T-cell (primary cell): ENCODE measurements around the gene OR2Y1. TPM values are rescaled to one million over a fixed set of nuclear protein-coding genes. Genes with fewer than 3 reads are reported as not detected.

Source experiments
- ATAC-seq, 4 experiments: fragments of 200-7000 bp in 3 of 4; fragments of 150-1000 bp in 1 of 4; cut with Tn5 transposase; replicated peaks in 1 of 4; 1 replicate in 3 of 4; 2 replicates in 1 of 4; pipeline ENCODE4 v1.10.0; 2021; ENCODE audit warnings: moderate library complexity in 3 of 4, mild to moderate bottlenecking in 2 of 4, moderate number of reproducible peaks in 1 of 4
- CTCF ChIA-PET, 2 donors: fragments of 300-600 bp; sonication (Branson Sonifier 250); formaldehyde crosslinking; loops; one replicate each; lab custom pipeline; 2022; ENCODE audit warnings: antibody characterized with exemption in 2 of 2; lab: Charles Lee
- POLR2A ChIA-PET, 2 donors: fragments of 300-600 bp; sonication (Branson Sonifier 250); formaldehyde crosslinking; loops; one replicate each; lab custom pipeline; 2022; ENCODE audit warnings: antibody characterized with exemption in 2 of 2; lab: Charles Lee
- DNase-seq, 35 experiments: peaks; one replicate each; pipeline versions ENCODE4 v3.0.0 to v3.0.0-alpha.2; 2013 to 2023
- H3K27ac ChIP-seq: one replicate; pipeline ENCODE4 v1.5.1; 2013; ENCODE audit warnings: low read length
- H3K27me3 ChIP-seq, 2 experiments: replicated peaks in 1 of 2; 1 replicate in 1 of 2; 2 replicates in 1 of 2; pipeline versions ENCODE4 v1.6.1 to v1.7.0; 2013; ENCODE audit warnings: low read length in 1 of 2, mixed read lengths in 1 of 2; ENCODE audit not compliant: control insufficient read depth in 2 of 2, insufficient read depth in 2 of 2; ENCODE audit errors: extremely low read depth in 1 of 2
- H3K36me3 ChIP-seq, 2 donors: 1 replicate in 1 of 2; 2 replicates in 1 of 2; pipeline versions ENCODE4 v1.6.1 to v1.7.0; 2013; ENCODE audit warnings: low read length in 1 of 2; ENCODE audit not compliant: control insufficient read depth in 2 of 2, insufficient read depth in 1 of 2; ENCODE audit errors: extremely low read depth in 1 of 2
- H3K4me1 ChIP-seq, 2 experiments: 1 replicate in 1 of 2; 2 replicates in 1 of 2; pipeline versions ENCODE4 v1.6.1 to v1.7.0; 2013; ENCODE audit warnings: low read length in 2 of 2, mixed read lengths in 1 of 2; ENCODE audit not compliant: insufficient read depth in 2 of 2, control insufficient read depth in 1 of 2; ENCODE audit errors: extremely low read depth in 1 of 2
- H3K4me3 ChIP-seq, 2 donors: 1 replicate in 1 of 2; 2 replicates in 1 of 2; pipeline versions ENCODE4 v1.5.1 to v1.7.0; 2013; ENCODE audit warnings: mild to moderate bottlenecking in 2 of 2, low read length in 1 of 2, moderate library complexity in 1 of 2; ENCODE audit not compliant: control insufficient read depth in 1 of 2; ENCODE audit errors: extremely low read depth in 1 of 2
- H3K9me3 ChIP-seq: 2 replicates; pipeline ENCODE4 v1.7.0; 2013
- H3K27ac Mint-ChIP-seq, 2 donors: one replicate each; pipeline ENCODE4 v1.8.0; 2020 to 2021; ENCODE audit warnings: mild to moderate bottlenecking in 2 of 2, mixed read lengths in 2 of 2
- H3K27me3 Mint-ChIP-seq, 2 donors: one replicate each; pipeline ENCODE4 v1.8.0; 2021 to 2022; ENCODE audit warnings: mixed read lengths in 2 of 2
- H3K36me3 Mint-ChIP-seq: one replicate; pipeline ENCODE4 v1.8.0; 2021; ENCODE audit warnings: mixed read lengths
- H3K4me1 Mint-ChIP-seq, 3 donors: one replicate each; pipeline ENCODE4 v1.8.0; 2020 to 2022; ENCODE audit warnings: mixed read lengths in 3 of 3, mild to moderate bottlenecking in 1 of 3
- H3K4me3 Mint-ChIP-seq, 3 donors: one replicate each; pipeline ENCODE4 v1.8.0; 2020 to 2022; ENCODE audit warnings: mild to moderate bottlenecking in 3 of 3, mixed read lengths in 3 of 3, moderate library complexity in 3 of 3
- H3K9me3 Mint-ChIP-seq, 3 donors: one replicate each; pipeline ENCODE4 v1.8.0; 2020 to 2022; ENCODE audit warnings: mixed read lengths in 3 of 3
- WGBS: methylation state at CpG from one replicate; pipeline ENCODE4 v1.1.5; 2013; ENCODE audit warnings: missing lambda C conversion rate; ENCODE audit not compliant: insufficient coverage; 5-methylcytosine and 5-hydroxymethylcytosine counted together
- total RNA-seq, 35 experiments: library from RNA in 6 of 35; stranded (reverse) in 6 of 35; fragments of 120-200 nt in 1 of 35; gene quantifications; one replicate each; pipeline versions ENCODE4 v1.2.1 to v1.2.4 and lab custom pipeline; 2013 to 2026

Gene OR2Y1
- total RNA-seq, 5 donors from 2014 or later (not counting 1 experiment from before 2014, with no cell fraction given) = not detected

- H3K36me3 Mint-ChIP-seq = peaks cover 4% of the 10 kb centered on the region
- peaks cover 43 to 53% of the 10 kb centered on the region in 2 experiments for H3K4me1 ChIP-seq
- no peak overlapping the region for H3K4me3 ChIP-seq
- H3K27me3 Mint-ChIP-seq = peaks cover 0 to 14% of the 10 kb centered on the region in 2 donors
- peak overlapping the region in 1 of 3 donors; percentile 71 for H3K4me3 Mint-ChIP-seq
- DNase-seq = no peak
- ChIA-PET POLR2A (no interaction called here), CTCF (no interaction called here)
- peak overlapping the region; percentile 67 for H3K27ac ChIP-seq
- ATAC-seq = no peak
- H3K9me3 ChIP-seq = no peaks in the 10 kb centered on the region
- no peaks in the 10 kb centered on the region for H3K9me3 Mint-ChIP-seq
- H3K27ac Mint-ChIP-seq = peak overlapping the region; percentile 98 to 99
- H3K27me3 ChIP-seq = peaks cover 0 to 7% of the 10 kb centered on the region in 2 experiments
- peaks cover 63 to 73% (median 64%) of the 10 kb centered on the region in 3 donors for H3K4me1 Mint-ChIP-seq
- WGBS = 83% methylated on average over 2 of the region's 6 CpGs
- no peaks in the 10 kb centered on the region for H3K36me3 ChIP-seq
Observed at GRCh38 chr5:180690562-180690961, 49.3 kb downstream of the OR2Y1 start.

- peak overlapping the region; percentile 15 to 34 for H3K4me3 ChIP-seq
- Mint-ChIP-seq H3K27ac (peak overlapping the region; percentile 98 to 99), H3K27me3 (peaks cover 0 to 14% of the 10 kb centered on the region in 2 donors), H3K9me3 (no peaks in the 10 kb centered on the region), H3K4me1 (peaks cover 69 to 79% (median 69%) of the 10 kb centered on the region in 3 donors), H3K4me3 (peak overlapping the region; percentile 47 to 71 (median 54)), H3K36me3 (peaks cover 4% of the 10 kb centered on the region)
- H3K36me3 ChIP-seq = no peaks in the 10 kb centered on the region
- WGBS = no CpG with 5 or more reads among the region's 7 CpGs
- ChIA-PET POLR2A (no interaction called here), CTCF (no interaction called here)
- H3K9me3 ChIP-seq = no peaks in the 10 kb centered on the region
- peaks cover 0 to 7% of the 10 kb centered on the region in 2 experiments for H3K27me3 ChIP-seq
- peak overlapping the region; percentile 67 for H3K27ac ChIP-seq
- H3K4me1 ChIP-seq = peaks cover 46 to 61% of the 10 kb centered on the region in 2 experiments
- DNase-seq (peak in 2 of 35 experiments; percentile 26 to 35), ATAC-seq (peak; percentile 23 to 47 (median 37))
Observed at GRCh38 chr5:180689775-180690174, 50.1 kb downstream of the OR2Y1 start.

Other genes starting within 250 kb of the OR2Y1 start
- gene CNOT6, start 245.7 kb downstream of the OR2Y1 start, total RNA-seq = 10 to 100 TPM; 25.1 to 29.9 (median 25.6) TPM
- under 1 TPM in 2 of 5 donors, not detected in 3; 0.92 to 0.99 TPM for gene SCGB3A1, start 148.6 kb downstream of the OR2Y1 start, total RNA-seq
- 10 to 100 TPM in 1 of 5 donors, 1 to 10 TPM in 4; 5.0 to 11.6 (median 8.6) TPM for gene FLT4, start 90.5 kb downstream of the OR2Y1 start, total RNA-seq
- gene MGAT1, start 62.7 kb upstream of the OR2Y1 start, total RNA-seq = 100 to 1,000 TPM in 3 of 5 donors, 10 to 100 TPM in 2; 83.1 to 198 (median 145) TPM
- 10 to 100 TPM; 26.9 to 61.7 (median 54.9) TPM for gene ZFP62, start 121.2 kb upstream of the OR2Y1 start, total RNA-seq
- not detected for gene BTNL8, start 159.1 kb upstream of the OR2Y1 start, total RNA-seq
- gene BTNL3, start 248.8 kb upstream of the OR2Y1 start, total RNA-seq = not detected